ENCODE measurements around the gene RAB1A. TPM values are rescaled to one million over a fixed set of nuclear protein-coding genes. Genes with fewer than 3 reads are reported as not detected.

The RAB1A gene
- total and polyA plus RNA-seq, 9 of the 15 experiments (the other 6 are each of a cell fraction or from before 2014, with no cell fraction given): 43.8 to 163 (median 67.7) TPM

GRCh38 chr2:65130664-65131175 is 814 bp upstream of the RAB1A start (continued):
- TF ChIP-seq, protein P1, sequence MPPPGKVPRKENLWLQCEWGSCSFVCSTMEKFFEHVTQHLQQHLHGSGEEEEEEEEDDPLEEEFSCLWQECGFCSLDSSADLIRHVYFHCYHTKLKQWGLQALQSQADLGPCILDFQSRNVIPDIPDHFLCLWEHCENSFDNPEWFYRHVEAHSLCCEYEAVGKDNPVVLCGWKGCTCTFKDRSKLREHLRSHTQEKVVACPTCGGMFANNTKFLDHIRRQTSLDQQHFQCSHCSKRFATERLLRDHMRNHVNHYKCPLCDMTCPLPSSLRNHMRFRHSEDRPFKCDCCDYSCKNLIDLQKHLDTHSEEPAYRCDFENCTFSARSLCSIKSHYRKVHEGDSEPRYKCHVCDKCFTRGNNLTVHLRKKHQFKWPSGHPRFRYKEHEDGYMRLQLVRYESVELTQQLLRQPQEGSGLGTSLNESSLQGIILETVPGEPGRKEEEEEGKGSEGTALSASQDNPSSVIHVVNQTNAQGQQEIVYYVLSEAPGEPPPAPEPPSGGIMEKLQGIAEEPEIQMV (tag; conservative IDR thresholded peaks at IDR 0.05; ENCODE audit: low read depth): 0 out of 2 replicates have a peak, but pooled peaks have one; percentile 37
- TF ChIP-seq, protein P2, sequence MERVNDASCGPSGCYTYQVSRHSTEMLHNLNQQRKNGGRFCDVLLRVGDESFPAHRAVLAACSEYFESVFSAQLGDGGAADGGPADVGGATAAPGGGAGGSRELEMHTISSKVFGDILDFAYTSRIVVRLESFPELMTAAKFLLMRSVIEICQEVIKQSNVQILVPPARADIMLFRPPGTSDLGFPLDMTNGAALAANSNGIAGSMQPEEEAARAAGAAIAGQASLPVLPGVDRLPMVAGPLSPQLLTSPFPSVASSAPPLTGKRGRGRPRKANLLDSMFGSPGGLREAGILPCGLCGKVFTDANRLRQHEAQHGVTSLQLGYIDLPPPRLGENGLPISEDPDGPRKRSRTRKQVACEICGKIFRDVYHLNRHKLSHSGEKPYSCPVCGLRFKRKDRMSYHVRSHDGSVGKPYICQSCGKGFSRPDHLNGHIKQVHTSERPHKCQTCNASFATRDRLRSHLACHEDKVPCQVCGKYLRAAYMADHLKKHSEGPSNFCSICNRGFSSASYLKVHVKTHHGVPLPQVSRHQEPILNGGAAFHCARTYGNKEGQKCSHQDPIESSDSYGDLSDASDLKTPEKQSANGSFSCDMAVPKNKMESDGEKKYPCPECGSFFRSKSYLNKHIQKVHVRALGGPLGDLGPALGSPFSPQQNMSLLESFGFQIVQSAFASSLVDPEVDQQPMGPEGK (CRISPR knock-in tag; IDR thresholded peaks at IDR 0.05; ENCODE audit: borderline replicate concordance): no peak
- TF ChIP-seq ADNP (tag; IDR thresholded peaks at IDR 0.05) (no peak), HEY1 (CRISPR knock-in tag; IDR thresholded peaks at IDR 0.05; ENCODE audit: borderline replicate concordance) (no peak), ZBTB7A (IDR thresholded peaks at IDR 0.05; ENCODE audit: borderline replicate concordance, control insufficient read depth, low read depth, low read length) (no peak), ZNF41 (CRISPR knock-in tag; conservative IDR thresholded peaks at IDR 0.05) (0 out of 2 replicates have a peak, but pooled peaks have one; percentile 39), CBX2 (IDR thresholded peaks at IDR 0.05; ENCODE audit: insufficient read depth, low read length, poor library complexity, severe bottlenecking) (no peak), ETV6 (IDR thresholded peaks at IDR 0.05; ENCODE audit: borderline replicate concordance in 1 of 2, low read depth in 2 of 2, low read length in 1 of 2) (no peak), ETV6 (CRISPR knock-in tag; IDR thresholded peaks at IDR 0.05; ENCODE audit: borderline replicate concordance) (no peak), SMAD4 (CRISPR knock-in tag; conservative IDR thresholded peaks at IDR 0.05) (peak; percentile 65), TSC22D4 (tag; IDR thresholded peaks at IDR 0.05) (no peak), CAMTA2 (CRISPR knock-in tag; conservative IDR thresholded peaks at IDR 0.05) (no peak), BCL6 (CRISPR knock-in tag; IDR thresholded peaks at IDR 0.05) (no peak), ZEB2 (IDR thresholded peaks at IDR 0.05) (no peak)
- TF ChIP-seq, protein P3, sequence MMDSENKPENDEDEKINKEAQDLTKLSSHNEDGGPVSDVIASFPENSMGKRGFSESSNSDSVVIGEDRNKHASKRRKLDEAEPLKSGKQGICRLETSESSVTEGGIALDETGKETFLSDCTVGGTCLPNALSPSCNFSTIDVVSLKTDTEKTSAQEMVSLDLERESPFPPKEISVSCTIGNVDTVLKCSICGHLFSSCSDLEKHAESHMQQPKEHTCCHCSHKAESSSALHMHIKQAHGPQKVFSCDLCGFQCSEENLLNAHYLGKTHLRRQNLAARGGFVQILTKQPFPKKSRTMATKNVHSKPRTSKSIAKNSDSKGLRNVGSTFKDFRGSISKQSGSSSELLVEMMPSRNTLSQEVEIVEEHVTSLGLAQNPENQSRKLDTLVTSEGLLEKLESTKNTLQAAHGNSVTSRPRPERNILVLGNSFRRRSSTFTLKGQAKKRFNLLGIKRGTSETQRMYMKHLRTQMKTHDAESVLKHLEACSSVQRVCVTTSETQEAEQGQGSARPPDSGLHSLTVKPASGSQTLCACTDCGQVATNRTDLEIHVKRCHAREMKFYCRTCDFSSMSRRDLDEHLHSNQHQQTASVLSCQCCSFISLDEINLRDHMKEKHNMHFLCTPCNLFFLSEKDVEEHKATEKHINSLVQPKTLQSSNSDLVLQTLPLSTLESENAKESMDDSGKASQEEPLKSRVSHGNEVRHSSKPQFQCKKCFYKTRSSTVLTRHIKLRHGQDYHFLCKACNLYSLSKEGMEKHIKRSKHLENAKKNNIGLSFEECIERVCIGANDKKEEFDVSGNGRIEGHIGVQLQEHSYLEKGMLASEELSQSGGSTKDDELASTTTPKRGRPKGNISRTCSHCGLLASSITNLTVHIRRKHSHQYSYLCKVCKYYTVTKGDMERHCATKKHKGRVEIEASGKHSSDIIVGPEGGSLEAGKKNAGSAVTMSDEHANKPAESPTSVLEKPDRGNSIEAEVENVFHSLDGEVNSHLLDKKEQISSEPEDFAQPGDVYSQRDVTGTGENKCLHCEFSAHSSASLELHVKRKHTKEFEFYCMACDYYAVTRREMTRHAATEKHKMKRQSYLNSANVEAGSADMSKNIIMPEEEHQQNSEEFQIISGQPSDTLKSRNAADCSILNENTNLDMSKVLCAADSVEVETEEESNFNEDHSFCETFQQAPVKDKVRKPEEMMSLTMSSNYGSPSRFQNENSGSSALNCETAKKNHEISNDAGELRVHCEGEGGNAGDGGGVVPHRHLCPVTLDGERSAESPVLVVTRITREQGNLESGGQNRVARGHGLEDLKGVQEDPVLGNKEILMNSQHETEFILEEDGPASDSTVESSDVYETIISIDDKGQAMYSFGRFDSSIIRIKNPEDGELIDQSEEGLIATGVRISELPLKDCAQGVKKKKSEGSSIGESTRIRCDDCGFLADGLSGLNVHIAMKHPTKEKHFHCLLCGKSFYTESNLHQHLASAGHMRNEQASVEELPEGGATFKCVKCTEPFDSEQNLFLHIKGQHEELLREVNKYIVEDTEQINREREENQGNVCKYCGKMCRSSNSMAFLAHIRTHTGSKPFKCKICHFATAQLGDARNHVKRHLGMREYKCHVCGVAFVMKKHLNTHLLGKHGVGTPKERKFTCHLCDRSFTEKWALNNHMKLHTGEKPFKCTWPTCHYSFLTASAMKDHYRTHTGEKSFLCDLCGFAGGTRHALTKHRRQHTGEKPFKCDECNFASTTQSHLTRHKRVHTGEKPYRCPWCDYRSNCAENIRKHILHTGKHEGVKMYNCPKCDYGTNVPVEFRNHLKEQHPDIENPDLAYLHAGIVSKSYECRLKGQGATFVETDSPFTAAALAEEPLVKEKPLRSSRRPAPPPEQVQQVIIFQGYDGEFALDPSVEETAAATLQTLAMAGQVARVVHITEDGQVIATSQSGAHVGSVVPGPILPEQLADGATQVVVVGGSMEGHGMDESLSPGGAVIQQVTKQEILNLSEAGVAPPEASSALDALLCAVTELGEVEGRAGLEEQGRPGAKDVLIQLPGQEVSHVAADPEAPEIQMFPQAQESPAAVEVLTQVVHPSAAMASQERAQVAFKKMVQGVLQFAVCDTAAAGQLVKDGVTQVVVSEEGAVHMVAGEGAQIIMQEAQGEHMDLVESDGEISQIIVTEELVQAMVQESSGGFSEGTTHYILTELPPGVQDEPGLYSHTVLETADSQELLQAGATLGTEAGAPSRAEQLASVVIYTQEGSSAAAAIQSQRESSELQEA (IDR thresholded peaks at IDR 0.05; ENCODE audit: low read depth): no peak
- TF ChIP-seq, protein P4, sequence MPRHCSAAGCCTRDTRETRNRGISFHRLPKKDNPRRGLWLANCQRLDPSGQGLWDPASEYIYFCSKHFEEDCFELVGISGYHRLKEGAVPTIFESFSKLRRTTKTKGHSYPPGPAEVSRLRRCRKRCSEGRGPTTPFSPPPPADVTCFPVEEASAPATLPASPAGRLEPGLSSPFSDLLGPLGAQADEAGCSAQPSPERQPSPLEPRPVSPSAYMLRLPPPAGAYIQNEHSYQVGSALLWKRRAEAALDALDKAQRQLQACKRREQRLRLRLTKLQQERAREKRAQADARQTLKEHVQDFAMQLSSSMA (CRISPR knock-in tag; IDR thresholded peaks at IDR 0.05): no peak

All from K562 (cell line).